NCI-H345 treated with DMSO at 0.1 percent for 48 hours (cell line): ENCODE data around the gene ACTMAP.

Source experiments
- DNase-seq: peaks from one replicate; lab custom pipeline; 2025; ENCODE audit not compliant: unreplicated experiment; lab: John Stamatoyannopoulos, UW

Gene ACTMAP

GRCh38 chr19:40701758-40702157 is 48.5 kb downstream of the ACTMAP start:
- DNase-seq, result no peak

GRCh38 chr19:40700083-40700482 is 50.2 kb downstream of the ACTMAP start:
- DNase-seq, result no peak

GRCh38 chr19:40697007-40697406 is 53.3 kb downstream of the ACTMAP start:
- no peak for DNase-seq

GRCh38 chr19:40695881-40696280 is 54.4 kb downstream of the ACTMAP start:
- DNase-seq, result no peak

GRCh38 chr19:40693896-40694295 is 56.4 kb downstream of the ACTMAP start:
- DNase-seq, result no peak

GRCh38 chr19:40693150-40693788 is 57.0 kb downstream of the ACTMAP start:
- DNase-seq, result no peak

- no peak for DNase-seq
Measured at GRCh38 chr19:40692212-40692551, 58.1 kb downstream of the ACTMAP start.

GRCh38 chr19:40691421-40692211 is 58.7 kb downstream of the ACTMAP start:
- no peak for DNase-seq
